Psoas muscle (tissue), 8 donors: Measurements from ENCODE around the gene ERMARD. TPM values are rescaled to one million over a fixed set of nuclear protein-coding genes. Genes with fewer than 3 reads are reported as not detected.

ENCODE experiments used
- ATAC-seq, 4 donors: fragments of 200-7000 bp; cut with Tn5 transposase; one replicate each; pipeline ENCODE4 v1.9.1; 2020; ENCODE audit warnings: moderate library complexity in 3 of 4, mild to moderate bottlenecking in 2 of 4
- DNase-seq, 2 donors: peaks; one replicate each; pipeline ENCODE4 v3.0.0-alpha.2; 2020
- H3K27ac ChIP-seq: fragments of 200-600 bp; one replicate; pipeline ENCODE4 v1.8.0; 2022
- H3K27me3 ChIP-seq, 3 donors: fragments of 200-600 bp in 1 of 3; one replicate each; pipeline versions ENCODE4 v1.6.1 to v1.8.0; 2013 to 2022; ENCODE audit warnings: low read length in 2 of 3, mild to moderate bottlenecking in 2 of 3, moderate library complexity in 1 of 3; ENCODE audit not compliant: insufficient read depth in 3 of 3
- H3K36me3 ChIP-seq, 2 donors: fragments of 200-600 bp in 1 of 2; one replicate each; pipeline versions ENCODE4 v1.6.1 to v1.8.0; 2013 to 2022; ENCODE audit warnings: low read depth in 1 of 2, mild to moderate bottlenecking in 1 of 2, moderate library complexity in 1 of 2; ENCODE audit not compliant: insufficient read depth in 1 of 2
- H3K4me1 ChIP-seq: fragments of 200-600 bp; one replicate; pipeline ENCODE4 v1.8.0; 2022
- H3K4me3 ChIP-seq: fragments of 200-600 bp; one replicate; pipeline ENCODE4 v1.8.0; 2022; ENCODE audit warnings: mild to moderate bottlenecking
- H3K9me3 ChIP-seq: fragments of 200-600 bp; one replicate; pipeline ENCODE4 v1.8.0; 2022
- WGBS, 3 donors: extraction: QIAGEN DNeasy Blood & Tissue Kit; methylation state at CpG; one replicate each; pipeline versions ENCODE4 v1.1.6 to v1.1.7; 2013; 5-methylcytosine and 5-hydroxymethylcytosine counted together
- intact Hi-C, 2 donors: fragments of 100-400 bp; cut with DNase I; formaldehyde crosslinking; loops; one replicate each; pipeline versions ENCODE4 v1.11.0 to v1.14.2; 2022
- polyA plus RNA-seq, 3 donors: library from polyadenylated mRNA; stranded (reverse); fragments of 200-250 nt; gene quantifications; one replicate each; pipeline ENCODE4 v1.2.3, GENCODE V29; 2013
- total RNA-seq, 4 donors: library from RNA; stranded (reverse); fragmentation: NEBNext Ultra II Directional in 2 of 4; extraction: Animal tissue kit (Norgen Biotek cat#: 25700) in 2 of 4; gene quantifications; one replicate each; pipeline versions ENCODE4 v1.2.1 to v1.2.4, GENCODE V29; 2021 to 2023
- TF ChIP-seq, protein P1 (sequence below): fragments of 200-600 bp; IDR thresholded peaks from one replicate; pipeline ENCODE4 v1.8.0; 2022; ENCODE audit warnings: antibody characterized with exemption
- donor health status: healthy with polysubstance abuse.
- donor health status: DM: no; HTN: no; CAD: no; lungs with moderate emphysema.
- donor health status: Bipolar disorder and iron deficiency.
- donor health status: healthy.
- donor health status: DM: yes; HTN: yes; CAD: no.
- donor health status: DM: no; HTN: no; CAD: no.
- donor health status: DM: no; HTN: no; CAD: no.
- donor health status: DM: yes; HTN: yes; CAD: no.

ERMARD gene
- total and polyA plus RNA-seq, 7 donors: 7.9 to 13.3 (median 11.4) TPM

DNA sequence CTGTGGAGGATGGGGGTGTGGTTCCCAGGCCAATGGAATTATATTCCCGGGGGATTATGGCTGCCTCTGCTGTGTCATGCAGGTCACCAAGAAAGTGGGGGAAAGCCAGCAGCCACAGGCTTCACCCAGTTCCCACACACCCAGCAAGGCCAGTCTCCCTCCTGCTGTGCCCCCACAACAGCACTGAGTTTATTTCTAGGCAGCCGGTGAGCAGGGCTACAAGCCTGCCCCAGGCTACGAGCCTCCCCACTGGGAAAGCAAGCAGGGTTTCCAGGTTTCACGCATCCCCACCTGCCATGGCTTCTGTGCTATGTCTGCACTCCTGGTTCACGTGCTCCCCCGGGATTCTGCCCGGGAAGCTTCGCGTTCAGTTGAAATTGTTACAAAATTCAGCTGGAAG, 72.6 kb downstream of the ERMARD start:
- Histone ChIP-seq H3K27ac (no peak overlapping the region), H3K4me1 (no peaks in the 10 kb centered on the region), H3K4me3 (no peak overlapping the region), H3K9me3 (no peaks in the 10 kb centered on the region), H3K36me3 (no peaks in the 10 kb centered on the region), H3K27me3 (peaks cover 0 to 15% (median 4%) of the 10 kb centered on the region in 3 donors)
- ATAC-seq (no peak), DNase-seq (no peak)
- WGBS, 3 donors: 71 to 76% (median 71%) methylated on average over 9 of the region's 9 CpGs
- intact Hi-C loops: no loop called here
- TF ChIP-seq, protein P1, sequence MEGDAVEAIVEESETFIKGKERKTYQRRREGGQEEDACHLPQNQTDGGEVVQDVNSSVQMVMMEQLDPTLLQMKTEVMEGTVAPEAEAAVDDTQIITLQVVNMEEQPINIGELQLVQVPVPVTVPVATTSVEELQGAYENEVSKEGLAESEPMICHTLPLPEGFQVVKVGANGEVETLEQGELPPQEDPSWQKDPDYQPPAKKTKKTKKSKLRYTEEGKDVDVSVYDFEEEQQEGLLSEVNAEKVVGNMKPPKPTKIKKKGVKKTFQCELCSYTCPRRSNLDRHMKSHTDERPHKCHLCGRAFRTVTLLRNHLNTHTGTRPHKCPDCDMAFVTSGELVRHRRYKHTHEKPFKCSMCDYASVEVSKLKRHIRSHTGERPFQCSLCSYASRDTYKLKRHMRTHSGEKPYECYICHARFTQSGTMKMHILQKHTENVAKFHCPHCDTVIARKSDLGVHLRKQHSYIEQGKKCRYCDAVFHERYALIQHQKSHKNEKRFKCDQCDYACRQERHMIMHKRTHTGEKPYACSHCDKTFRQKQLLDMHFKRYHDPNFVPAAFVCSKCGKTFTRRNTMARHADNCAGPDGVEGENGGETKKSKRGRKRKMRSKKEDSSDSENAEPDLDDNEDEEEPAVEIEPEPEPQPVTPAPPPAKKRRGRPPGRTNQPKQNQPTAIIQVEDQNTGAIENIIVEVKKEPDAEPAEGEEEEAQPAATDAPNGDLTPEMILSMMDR: no peak

DNA sequence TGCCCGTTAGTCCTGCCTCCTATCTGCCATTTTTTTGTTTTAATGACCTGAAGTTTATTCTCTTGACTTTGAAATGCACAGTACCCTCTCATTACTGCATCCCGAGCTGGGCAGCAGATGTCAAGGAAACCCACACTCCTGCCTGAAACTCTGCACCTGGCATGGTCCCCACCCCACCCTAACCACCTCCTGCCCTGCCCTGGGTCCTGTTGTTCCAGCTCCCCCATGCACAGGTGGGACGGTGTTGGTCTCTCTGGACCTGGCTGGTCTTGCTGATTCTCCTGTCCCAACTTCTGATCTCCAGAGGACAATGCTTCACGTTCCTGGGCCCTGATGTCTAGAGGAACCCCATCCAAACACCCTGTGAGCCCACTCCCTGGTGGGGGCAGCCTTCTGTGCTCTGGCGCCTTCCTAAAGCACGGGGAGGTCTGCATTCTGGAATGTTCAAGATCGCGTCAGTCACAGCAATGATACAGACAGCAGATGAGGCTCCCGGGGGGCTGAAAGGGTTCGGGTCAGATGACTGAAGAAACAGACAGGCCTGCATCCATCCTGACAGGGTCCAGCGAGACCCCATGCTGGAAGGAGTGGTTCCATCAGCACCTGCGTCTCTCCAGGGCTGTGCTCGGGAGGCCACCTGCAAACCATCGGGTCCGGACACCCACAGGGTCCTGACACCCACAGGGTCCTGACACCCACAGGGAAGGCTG, 73.6 kb downstream of the ERMARD start:
- H3K4me1 ChIP-seq: no peaks in the 10 kb centered on the region
- WGBS, 3 donors: 87 to 90% (median 89%) methylated on average over 15 of the region's 15 CpGs
- no peak overlapping the region for H3K27ac ChIP-seq
- TF ChIP-seq, protein P1: no peak
- no peak overlapping the region for H3K4me3 ChIP-seq
- H3K27me3 ChIP-seq: peaks cover 0 to 15% (median 4%) of the 10 kb centered on the region in 3 donors
- H3K36me3 ChIP-seq: no peaks in the 10 kb centered on the region
- no peaks in the 10 kb centered on the region for H3K9me3 ChIP-seq
- intact Hi-C loops: no loop called here
- ATAC-seq (no peak), DNase-seq (no peak)

DNA sequence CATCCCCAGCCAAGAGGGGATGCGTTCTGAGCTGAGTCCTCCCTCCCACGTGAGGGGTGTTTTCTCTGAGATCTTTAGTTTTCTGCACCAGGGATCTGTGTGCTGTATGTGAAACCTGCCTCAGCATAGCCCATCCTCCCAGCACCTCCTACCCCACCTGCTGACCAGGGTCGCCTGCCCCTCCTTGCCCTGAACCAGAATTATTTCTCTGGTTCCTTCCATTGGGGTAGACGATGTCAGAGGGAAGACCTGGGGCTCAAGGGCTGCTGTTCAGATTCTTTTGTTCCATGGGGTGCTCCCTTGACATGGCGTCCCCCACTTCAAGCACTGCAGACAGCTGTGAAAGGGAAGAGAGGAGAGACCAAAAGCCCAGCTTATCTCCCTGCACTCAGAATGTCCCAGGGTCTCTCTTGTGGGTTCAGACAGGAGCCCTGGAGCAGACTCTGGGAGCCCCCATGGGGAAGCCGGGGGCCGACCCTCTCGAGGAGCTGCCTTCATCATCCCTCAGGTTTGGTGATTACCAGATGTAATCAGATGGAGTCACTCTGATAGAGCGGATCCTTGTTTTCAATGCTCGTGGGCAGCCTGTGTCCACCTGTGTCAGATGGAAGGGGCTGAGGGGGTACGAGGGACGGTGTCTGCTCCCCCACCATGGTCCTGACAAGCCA, 74.3 kb downstream of the ERMARD start:
- H3K36me3 ChIP-seq: no peaks in the 10 kb centered on the region
- TF ChIP-seq, protein P1: no peak
- DNase-seq (no peak), ATAC-seq (no peak)
- H3K27ac ChIP-seq: no peak overlapping the region
- H3K4me1 ChIP-seq: no peaks in the 10 kb centered on the region
- no peak overlapping the region for H3K4me3 ChIP-seq
- intact Hi-C loops: no loop called here
- WGBS, 3 donors: 84 to 87% (median 85%) methylated on average over 12 of the region's 12 CpGs
- H3K27me3 ChIP-seq: peaks cover 0 to 15% (median 4%) of the 10 kb centered on the region in 3 donors
- no peaks in the 10 kb centered on the region for H3K9me3 ChIP-seq

DNA sequence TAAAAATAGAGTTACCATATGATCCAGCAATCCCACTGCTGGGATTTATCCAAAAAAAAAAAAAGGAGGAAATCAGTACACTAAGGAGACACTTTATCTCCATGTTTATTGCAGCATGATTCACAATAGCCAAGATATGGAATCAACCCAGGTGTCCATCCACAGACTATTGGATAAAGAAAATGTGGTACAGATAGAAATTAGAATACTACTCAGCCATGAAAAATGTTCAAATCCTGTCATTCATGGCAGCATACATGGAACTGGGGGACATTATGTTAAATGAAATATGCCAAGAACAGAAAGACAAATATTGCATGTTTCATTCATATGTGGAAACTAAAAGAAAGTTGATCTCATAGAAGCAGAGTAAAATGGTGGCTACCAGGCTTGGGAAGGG, 75.3 kb downstream of the ERMARD start:
- peaks cover 0 to 16% (median 4%) of the 10 kb centered on the region in 3 donors for H3K27me3 ChIP-seq
- no peak overlapping the region for H3K27ac ChIP-seq
- TF ChIP-seq, protein P1: no peak
- no peak for ATAC-seq
- no peaks in the 10 kb centered on the region for H3K4me1 ChIP-seq
- no peaks in the 10 kb centered on the region for H3K9me3 ChIP-seq
- no peak for DNase-seq
- intact Hi-C loops: no loop called here
- H3K4me3 ChIP-seq: no peak overlapping the region
- H3K36me3 ChIP-seq: no peaks in the 10 kb centered on the region
